HepG2 (cell line): ENCODE results near the gene ARFIP1. TPM values are rescaled to one million over a fixed set of nuclear protein-coding genes. Genes with fewer than 3 reads are reported as not detected.

Experiments used
- ATAC-seq: fragments of 200-7000 bp; cut with Tn5 transposase; 3 replicates; pipeline ENCODE4 v1.9.1; 2020; ENCODE audit warnings: mild to moderate bottlenecking, moderate library complexity
- BruUV-seq: library from RNA; stranded (reverse); fragments of 400-500 nt; replicated peaks from 2 replicates; lab custom pipeline; 2021; lab: Mats Ljungman, UMichigan
- CTCF ChIA-PET: fragments of 300-600 bp; formaldehyde crosslinking; extraction: SDS; loops from one replicate; lab custom pipeline; 2021; ENCODE audit warnings: low total read pairs, inconsistent platforms, low intra/inter-chr PET ratio; lab: Yijun Ruan, JAX
- POLR2A ChIA-PET: fragments of 350-600 bp; sonication (Branson Sonifier 250); formaldehyde crosslinking; loops from one replicate; lab custom pipeline; 2020; ENCODE audit warnings: antibody characterized with exemption, inconsistent platforms; lab: Yijun Ruan, JAX
- DNase-seq: peaks from one replicate; pipeline ENCODE4 v3.0.0-alpha.2; 2015; ENCODE audit warnings: low spot score
- FAIRE-seq: peaks from 3 replicates; lab custom pipeline; 2011; peaks lifted over from hg19 to GRCh38; lab: Jason Lieb, UNC
- H2AFZ ChIP-seq: one replicate; pipeline ENCODE4 v1.6.1; 2011; ENCODE audit warnings: low read length, inconsistent platforms
- H3K27ac ChIP-seq: fragments of 300-600 bp; 3 replicates; pipeline ENCODE4 v1.8.0; 2011; ENCODE audit warnings: mixed run types, mild to moderate bottlenecking, mixed read lengths, low read length, inconsistent platforms; ENCODE audit not compliant: insufficient read depth; ENCODE audit errors: extremely low read length
- H3K27me3 ChIP-seq, 2 experiments: fragments of 200-600 bp in 1 of 2; 2 replicates in 1 of 2; 3 replicates in 1 of 2; pipeline versions ENCODE4 v1.6.0 to v1.8.0; 2011; ENCODE audit warnings: low read length in 2 of 2, mild to moderate bottlenecking in 2 of 2, moderate library complexity in 2 of 2, inconsistent platforms in 1 of 2; ENCODE audit not compliant: insufficient read depth in 2 of 2, control insufficient read depth in 1 of 2
- H3K36me3 ChIP-seq, 2 experiments: fragments of 200-600 bp in 1 of 2; replicated peaks in 1 of 2; 2 replicates in 1 of 2; 3 replicates in 1 of 2; pipeline versions ENCODE4 v1.5.1 to v1.8.0; 2011; ENCODE audit warnings: low read length in 2 of 2, inconsistent platforms in 1 of 2; ENCODE audit not compliant: insufficient read depth in 2 of 2, control insufficient read depth in 1 of 2
- H3K4me1 ChIP-seq: 2 replicates; pipeline ENCODE4 v1.5.1; 2012; ENCODE audit warnings: low read length, inconsistent platforms; ENCODE audit not compliant: insufficient read depth
- H3K4me2 ChIP-seq: 2 replicates; pipeline ENCODE4 v1.6.0; 2011; ENCODE audit warnings: low read depth, low read length, inconsistent platforms
- H3K4me3 ChIP-seq, 3 experiments: fragments of 200-600 bp in 1 of 3; sonication (generic), shearing (Covaris generic) in 1 of 3; replicated peaks in 1 of 3; 2 replicates each; pipeline ENCODE4 v1.5.1; 2011 to 2016; ENCODE audit warnings: low read length in 3 of 3, inconsistent platforms in 2 of 3, low read depth in 2 of 3, mild to moderate bottlenecking in 2 of 3, control low read depth in 1 of 3, mixed read lengths in 1 of 3; ENCODE audit not compliant: insufficient read depth in 1 of 3
- H3K79me2 ChIP-seq: one replicate; pipeline ENCODE4 v1.6.1; 2011; ENCODE audit warnings: low read length, inconsistent platforms; ENCODE audit not compliant: insufficient read depth
- H3K9ac ChIP-seq: 2 replicates; pipeline ENCODE4 v1.6.0; 2011; ENCODE audit warnings: mild to moderate bottlenecking, low read depth, low read length, inconsistent platforms; ENCODE audit not compliant: insufficient read depth
- H3K9me3 ChIP-seq: 2 replicates; pipeline ENCODE4 v1.5.1; 2012; ENCODE audit warnings: mild to moderate bottlenecking, low read length
- H4K20me1 ChIP-seq: 2 replicates; pipeline ENCODE4 v1.6.0; 2011; ENCODE audit warnings: inconsistent platforms, mild to moderate bottlenecking, low read length, moderate library complexity; ENCODE audit not compliant: insufficient read depth
- ARNT2 ChIP-seq: sonication (generic); formaldehyde crosslinking; IDR thresholded peaks from 2 replicates; pipeline ENCODE4 v1.8.0; 2022; ENCODE audit warnings: mild to moderate bottlenecking, low read depth, missing genetic modification reagents, moderate library complexity
- CBX5 ChIP-seq: sonication (generic); formaldehyde crosslinking; IDR thresholded peaks from 2 replicates; pipeline ENCODE4 v1.4.0; 2020; ENCODE audit warnings: missing genetic modification reagents, borderline replicate concordance
- ERF ChIP-seq: IDR thresholded peaks from 2 replicates; pipeline ENCODE4 v1.6.1; 2018; ENCODE audit warnings: missing biosample characterization, missing genetic modification reagents
- KLF6 ChIP-seq: IDR thresholded peaks from 2 replicates; pipeline ENCODE4 v1.8.0; 2016; ENCODE audit warnings: missing biosample characterization, missing genetic modification reagents
- PHF8 ChIP-seq: sonication (generic); formaldehyde crosslinking; IDR thresholded peaks from 2 replicates; pipeline ENCODE4 v1.5.0; 2020; ENCODE audit warnings: missing genetic modification reagents
- SRF ChIP-seq: IDR thresholded peaks from 2 replicates; pipeline ENCODE4 v1.6.1; 2011; ENCODE audit warnings: mild to moderate bottlenecking, low read depth, low read length, moderate library complexity
- WIZ ChIP-seq: sonication (generic); formaldehyde crosslinking; IDR thresholded peaks from 2 replicates; pipeline ENCODE4 v1.5.1; 2020; ENCODE audit warnings: mild to moderate bottlenecking, missing genetic modification reagents
- ZBTB21 ChIP-seq: sonication (generic); formaldehyde crosslinking; IDR thresholded peaks from 2 replicates; pipeline ENCODE4 v1.4.0; 2020; ENCODE audit warnings: missing genetic modification reagents
- ZNF121 ChIP-seq: sonication (generic); formaldehyde crosslinking; IDR thresholded peaks from 2 replicates; pipeline ENCODE4 v1.5.0; 2020; ENCODE audit warnings: mild to moderate bottlenecking, missing genetic modification reagents
- WGBS: methylation state at CpG from one replicate; pipeline ENCODE4 v1.1.6; 2017; ENCODE audit warnings: low lambda C conversion rate; 5-methylcytosine and 5-hydroxymethylcytosine counted together
- in situ Hi-C: cut with HindIII; loops from 2 replicates; pipeline ENCODE4 v1.10.0; 2017; ENCODE audit warnings: low pct_unique_long_range_greater_than_20kb; ENCODE audit not compliant: extremely low pct_ligation_motif_present
- intact Hi-C: fragments of 100-400 bp; cut with micrococcal nuclease; formaldehyde crosslinking; loops from one replicate; pipeline ENCODE4 v1.10.0; 2022; ENCODE audit not compliant: unreplicated experiment
- polyA plus RNA-seq, 8 experiments: library from polyadenylated mRNA; depleted of rRNA in 3 of 8; stranded (reverse) in 7 of 8; unstranded in 1 of 8; fragments of >200 nt; fragmentation: Illumina TruSeq in 4 of 8; extraction: Trizol in 4 of 8; gene quantifications; 2 replicates each; pipeline versions ENCODE4 v1.2.1 to v1.2.3, GENCODE V29; 2011 to 2016; ENCODE audit warnings: low read depth in 4 of 8, missing spikeins in 1 of 8, mixed read lengths in 1 of 8; ENCODE audit not compliant: insufficient read depth in 1 of 8
- total RNA-seq, 5 experiments: library from RNA; depleted of rRNA; stranded (reverse); fragments of >200 nt; fragmentation: Illumina TruSeq; extraction: Trizol; gene quantifications; 2 replicates each; pipeline ENCODE4 v1.2.3, GENCODE V29; 2016; ENCODE audit warnings: low read depth in 1 of 5
- TF ChIP-seq, protein P1 (sequence below), 2 experiments: sonication (generic) in 1 of 2; formaldehyde crosslinking in 1 of 2; IDR thresholded peaks; 2 replicates each; pipeline versions ENCODE4 v1.6.1 to v1.9.0; 2014 to 2022; ENCODE audit warnings: antibody characterized with exemption in 1 of 2, borderline replicate concordance in 1 of 2, inconsistent platforms in 1 of 2, low read depth in 1 of 2, missing genetic modification reagents in 1 of 2

ARFIP1 gene
- total and polyA plus RNA-seq, 2 of the 13 experiments (the other 11 are each of a cell fraction or from before 2014, with no cell fraction given), result 9.9 to 27.7 TPM

DNA sequence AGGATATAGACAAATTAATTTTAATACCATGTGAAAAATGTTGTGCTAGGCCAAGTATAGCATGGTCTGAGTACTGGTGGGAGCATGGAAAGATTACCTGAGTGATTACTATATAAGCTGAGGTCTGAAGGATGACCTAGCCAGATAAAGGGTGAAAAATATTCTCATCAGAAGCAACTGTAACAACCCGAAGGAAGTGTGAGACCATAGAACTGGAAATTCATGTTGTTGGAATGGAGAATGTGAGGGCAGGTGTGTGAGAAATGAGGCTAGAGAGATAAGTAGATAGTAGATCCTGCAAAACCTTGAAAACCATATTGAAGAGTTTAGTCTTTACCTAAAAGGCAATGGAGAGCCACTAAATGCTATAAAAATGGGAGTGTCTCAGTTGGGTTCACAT, 71.5 kb downstream of the ARFIP1 start:
- H3K9ac ChIP-seq, result no peak overlapping the region
- peaks cover 19% of the 10 kb centered on the region for H3K9me3 ChIP-seq
- in situ Hi-C loops, result no loop called here
- no peaks in the 10 kb centered on the region; a peak in 1 of 5 replicates for H3K36me3 ChIP-seq
- no peak overlapping the region for H2AFZ ChIP-seq
- H3K27ac ChIP-seq, result no peak overlapping the region
- no peaks in the 10 kb centered on the region for H3K4me1 ChIP-seq
- no peaks in the 10 kb centered on the region for H3K27me3 ChIP-seq
- POLR2A ChIA-PET, result no interaction called here
- no peak overlapping the region for H3K4me2 ChIP-seq
- H4K20me1 ChIP-seq, result 0 out of 2 replicates have a peak, but pooled peaks cover 2% of the 10 kb centered on the region
- no TSS peak for BruUV-seq
- H3K79me2 ChIP-seq, result peaks cover 1% of the 10 kb centered on the region
- no peak overlapping the region for H3K4me3 ChIP-seq
- TF ChIP-seq KLF6 (CRISPR knock-in tag), result no peak
- TF ChIP-seq ARNT2, result no peak
- no peak for TF ChIP-seq ZNF121 (CRISPR knock-in tag)
- TF ChIP-seq, protein P1, sequence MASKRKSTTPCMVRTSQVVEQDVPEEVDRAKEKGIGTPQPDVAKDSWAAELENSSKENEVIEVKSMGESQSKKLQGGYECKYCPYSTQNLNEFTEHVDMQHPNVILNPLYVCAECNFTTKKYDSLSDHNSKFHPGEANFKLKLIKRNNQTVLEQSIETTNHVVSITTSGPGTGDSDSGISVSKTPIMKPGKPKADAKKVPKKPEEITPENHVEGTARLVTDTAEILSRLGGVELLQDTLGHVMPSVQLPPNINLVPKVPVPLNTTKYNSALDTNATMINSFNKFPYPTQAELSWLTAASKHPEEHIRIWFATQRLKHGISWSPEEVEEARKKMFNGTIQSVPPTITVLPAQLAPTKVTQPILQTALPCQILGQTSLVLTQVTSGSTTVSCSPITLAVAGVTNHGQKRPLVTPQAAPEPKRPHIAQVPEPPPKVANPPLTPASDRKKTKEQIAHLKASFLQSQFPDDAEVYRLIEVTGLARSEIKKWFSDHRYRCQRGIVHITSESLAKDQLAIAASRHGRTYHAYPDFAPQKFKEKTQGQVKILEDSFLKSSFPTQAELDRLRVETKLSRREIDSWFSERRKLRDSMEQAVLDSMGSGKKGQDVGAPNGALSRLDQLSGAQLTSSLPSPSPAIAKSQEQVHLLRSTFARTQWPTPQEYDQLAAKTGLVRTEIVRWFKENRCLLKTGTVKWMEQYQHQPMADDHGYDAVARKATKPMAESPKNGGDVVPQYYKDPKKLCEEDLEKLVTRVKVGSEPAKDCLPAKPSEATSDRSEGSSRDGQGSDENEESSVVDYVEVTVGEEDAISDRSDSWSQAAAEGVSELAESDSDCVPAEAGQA (IDR thresholded peaks at IDR 0.05; ENCODE audit: low read depth), result no peak
- TF ChIP-seq, protein P1 (CRISPR knock-in tag; IDR thresholded peaks at IDR 0.05; ENCODE audit: borderline replicate concordance), result no peak
- TF ChIP-seq ERF (CRISPR knock-in tag), result no peak
- no peak for TF ChIP-seq WIZ (CRISPR knock-in tag)
- TF ChIP-seq PHF8 (CRISPR knock-in tag), result no peak
- TF ChIP-seq ZBTB21 (CRISPR knock-in tag), result no peak
- no peak for TF ChIP-seq SRF
- TF ChIP-seq CBX5 (CRISPR knock-in tag), result no peak
- no peak for FAIRE-seq
- ATAC-seq, result no peak
- WGBS, result 100% methylated on average over 1 of the region's 1 CpG
- DNase-seq, result no peak
- intact Hi-C loops, result no loop called here
- CTCF ChIA-PET, result no interaction called here
